Right lobe of liver (tissue), 4 donors: ENCODE measurements around the gene BMP2K.

Source experiments
- POLR2A ChIP-seq: fragments of 450-650 bp; IDR thresholded peaks from one replicate; pipeline ENCODE4 v1.6.1; 2017; ENCODE audit warnings: antibody characterized with exemption, mild to moderate bottlenecking
- TF ChIP-seq, protein P1 (sequence below), 4 donors: fragments of 200-600 bp in 3 of 4; fragments of 450-650 bp in 1 of 4; IDR thresholded peaks; one replicate each; pipeline versions ENCODE4 v1.5.1 to v1.8.0; 2016 to 2022; ENCODE audit warnings: antibody characterized with exemption in 4 of 4, mild to moderate bottlenecking in 2 of 4
- donor health status: DM: no; HTN: no; CAD: no.
- donor health status: DM: no; HTN: no; CAD: no.
- donor health status: DM: no; HTN: yes; CAD: no.

DNA sequence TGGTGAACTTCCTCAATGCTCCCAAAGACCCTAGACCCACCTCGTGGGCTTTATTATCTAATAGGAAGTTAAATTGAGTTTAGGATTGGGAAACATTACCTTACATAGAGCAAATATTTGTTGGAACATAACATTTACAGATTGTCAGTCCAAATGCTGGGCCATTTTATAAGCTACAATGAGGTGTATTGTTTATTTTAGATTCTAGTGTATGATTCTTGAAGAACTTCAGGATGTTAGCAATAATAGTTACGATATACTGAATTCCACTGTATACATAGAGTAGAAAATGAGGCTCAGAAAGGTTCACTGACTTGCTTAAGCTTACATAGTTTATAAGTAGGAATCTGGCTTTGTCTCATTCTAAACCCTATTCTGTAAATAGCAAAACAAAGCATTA lies 125.7 kb downstream of the BMP2K start:
- TF ChIP-seq, protein P1, sequence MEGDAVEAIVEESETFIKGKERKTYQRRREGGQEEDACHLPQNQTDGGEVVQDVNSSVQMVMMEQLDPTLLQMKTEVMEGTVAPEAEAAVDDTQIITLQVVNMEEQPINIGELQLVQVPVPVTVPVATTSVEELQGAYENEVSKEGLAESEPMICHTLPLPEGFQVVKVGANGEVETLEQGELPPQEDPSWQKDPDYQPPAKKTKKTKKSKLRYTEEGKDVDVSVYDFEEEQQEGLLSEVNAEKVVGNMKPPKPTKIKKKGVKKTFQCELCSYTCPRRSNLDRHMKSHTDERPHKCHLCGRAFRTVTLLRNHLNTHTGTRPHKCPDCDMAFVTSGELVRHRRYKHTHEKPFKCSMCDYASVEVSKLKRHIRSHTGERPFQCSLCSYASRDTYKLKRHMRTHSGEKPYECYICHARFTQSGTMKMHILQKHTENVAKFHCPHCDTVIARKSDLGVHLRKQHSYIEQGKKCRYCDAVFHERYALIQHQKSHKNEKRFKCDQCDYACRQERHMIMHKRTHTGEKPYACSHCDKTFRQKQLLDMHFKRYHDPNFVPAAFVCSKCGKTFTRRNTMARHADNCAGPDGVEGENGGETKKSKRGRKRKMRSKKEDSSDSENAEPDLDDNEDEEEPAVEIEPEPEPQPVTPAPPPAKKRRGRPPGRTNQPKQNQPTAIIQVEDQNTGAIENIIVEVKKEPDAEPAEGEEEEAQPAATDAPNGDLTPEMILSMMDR (IDR thresholded peaks at IDR 0.05): no peak
- TF ChIP-seq POLR2A: no peak
